GM12875 (cell line): ENCODE results near the gene MAGI3.

Experiments
- H3K4me3 ChIP-seq: one replicate; pipeline ENCODE4 v1.5.1; 2011; ENCODE audit warnings: low read depth, low read length, control low read depth
- CTCF ChIP-seq: IDR thresholded peaks from 2 replicates; pipeline ENCODE4 v1.5.1; 2011; ENCODE audit warnings: low read depth, mild to moderate bottlenecking, control low read depth, inconsistent platforms, low read length, moderate library complexity, borderline replicate concordance; ENCODE audit not compliant: insufficient read depth

Gene MAGI3

GRCh38 chr1:113517983-113518382 lies 127.7 kb downstream of the MAGI3 start:
- no peak overlapping the region for H3K4me3 ChIP-seq

GRCh38 chr1:113519556-113519955 lies 129.2 kb downstream of the MAGI3 start:
- H3K4me3 ChIP-seq: no peak overlapping the region
- TF ChIP-seq CTCF: no peak

More at GRCh38 chr1:113517983-113518382, 127.7 kb downstream of the MAGI3 start:
- no peak for TF ChIP-seq CTCF

GRCh38 chr1:113530021-113530420 lies 139.7 kb downstream of the MAGI3 start:
- no peak overlapping the region for H3K4me3 ChIP-seq
- no peak for TF ChIP-seq CTCF

GRCh38 chr1:113531321-113531720 lies 141.0 kb downstream of the MAGI3 start:
- H3K4me3 ChIP-seq: no peak overlapping the region
- no peak for TF ChIP-seq CTCF

- no peak for TF ChIP-seq CTCF
- no peak overlapping the region for H3K4me3 ChIP-seq
Measured at GRCh38 chr1:113533061-113533460, 142.7 kb downstream of the MAGI3 start.

GRCh38 chr1:113534130-113534817 lies 144.0 kb downstream of the MAGI3 start:
- no peak for TF ChIP-seq CTCF
- no peak overlapping the region for H3K4me3 ChIP-seq

GRCh38 chr1:113534875-113535274 lies 144.6 kb downstream of the MAGI3 start:
- TF ChIP-seq CTCF: no peak

More at GRCh38 chr1:113534875-113535274, 144.6 kb downstream of the MAGI3 start:
- no peak overlapping the region for H3K4me3 ChIP-seq
